WTC11 (cell line): ENCODE results near the gene GAR1.
A peak's percentile ranks its signal among the peaks of the same experiment; 100 is the strongest.

Experiments used
- ATF3 ChIP-seq: sonication (generic); formaldehyde crosslinking; conservative IDR thresholded peaks from 2 replicates; pipeline ENCODE4 v1.8.1; 2022; ENCODE audit warnings: mild to moderate bottlenecking, missing genetic modification reagents
- CDX4 ChIP-seq: fragments of 250-450 bp; sonication (Bioruptor Pico); IDR thresholded peaks from 2 replicates; pipeline ENCODE4 v1.9.0; 2021; ENCODE audit warnings: moderate library complexity, mild to moderate bottlenecking, inconsistent platforms, borderline replicate concordance
- CREB1 ChIP-seq: sonication (generic); formaldehyde crosslinking; IDR thresholded peaks from 2 replicates; pipeline ENCODE4 v1.8.0; 2023; ENCODE audit warnings: mild to moderate bottlenecking, missing genetic modification reagents
- CREM ChIP-seq: sonication (generic); formaldehyde crosslinking; IDR thresholded peaks from 2 replicates; pipeline ENCODE4 v1.8.1; 2022; ENCODE audit warnings: mild to moderate bottlenecking, missing genetic modification reagents, moderate library complexity
- E2F1 ChIP-seq: sonication (generic); formaldehyde crosslinking; IDR thresholded peaks from 2 replicates; pipeline ENCODE4 v1.8.0; 2022; ENCODE audit warnings: mild to moderate bottlenecking, missing genetic modification reagents
- FOXP4 ChIP-seq: sonication (generic); formaldehyde crosslinking; IDR thresholded peaks from 2 replicates; pipeline ENCODE4 v1.8.0; 2022; ENCODE audit warnings: mild to moderate bottlenecking, missing genetic modification reagents
- GRHL2 ChIP-seq: fragments of 250-450 bp; sonication (Bioruptor Pico); IDR thresholded peaks from 2 replicates; pipeline ENCODE4 v1.8.0; 2022; ENCODE audit warnings: mild to moderate bottlenecking, moderate library complexity; ENCODE audit not compliant: insufficient replicate concordance, severe bottlenecking
- KAT7 ChIP-seq: sonication (generic); formaldehyde crosslinking; IDR thresholded peaks from 2 replicates; pipeline ENCODE4 v1.8.1; 2023; ENCODE audit warnings: missing genetic modification reagents, mild to moderate bottlenecking, borderline replicate concordance
- TEAD4 ChIP-seq: sonication (generic); formaldehyde crosslinking; IDR thresholded peaks from 2 replicates; pipeline ENCODE4 v1.8.0; 2022; ENCODE audit warnings: mild to moderate bottlenecking, missing genetic modification reagents
- ZNF138 ChIP-seq: sonication (generic); formaldehyde crosslinking; conservative IDR thresholded peaks from 2 replicates; pipeline ENCODE4 v1.8.1; 2022; ENCODE audit warnings: mild to moderate bottlenecking, moderate library complexity, missing genetic modification reagents
- ZNF263 ChIP-seq: sonication (generic); formaldehyde crosslinking; IDR thresholded peaks from 2 replicates; pipeline ENCODE4 v1.8.1; 2022; ENCODE audit warnings: low read depth, mild to moderate bottlenecking, moderate library complexity, missing genetic modification reagents
- TF ChIP-seq, protein P1 (sequence below): fragments of 200-600 bp; IDR thresholded peaks from 2 replicates; pipeline ENCODE4 v1.8.0; 2022; ENCODE audit warnings: antibody characterized with exemption
- TF ChIP-seq, protein P2 (sequence below): sonication (generic); formaldehyde crosslinking; IDR thresholded peaks from 2 replicates; pipeline ENCODE4 v1.8.0; 2022; ENCODE audit warnings: mild to moderate bottlenecking, missing genetic modification reagents
- TF ChIP-seq, protein P3 (sequence below): sonication (generic); formaldehyde crosslinking; IDR thresholded peaks from 2 replicates; pipeline ENCODE4 v1.8.1; 2023; ENCODE audit warnings: mild to moderate bottlenecking, missing genetic modification reagents, moderate library complexity

- TF ChIP-seq CDX4 (CRISPR knock-in tag), result no peak
- TF ChIP-seq CREB1 (CRISPR knock-in tag), result no peak; the same call in 1 of the 2 replicates
- no peak for TF ChIP-seq ATF3 (CRISPR knock-in tag)
- TF ChIP-seq ZNF138 (CRISPR knock-in tag), result no peak
- TF ChIP-seq KAT7, result peak; percentile 39; the same call in 1 of the 2 replicates
- TF ChIP-seq CREM, result peak; percentile 98
- TF ChIP-seq E2F1, result no peak
- TF ChIP-seq, protein P1, sequence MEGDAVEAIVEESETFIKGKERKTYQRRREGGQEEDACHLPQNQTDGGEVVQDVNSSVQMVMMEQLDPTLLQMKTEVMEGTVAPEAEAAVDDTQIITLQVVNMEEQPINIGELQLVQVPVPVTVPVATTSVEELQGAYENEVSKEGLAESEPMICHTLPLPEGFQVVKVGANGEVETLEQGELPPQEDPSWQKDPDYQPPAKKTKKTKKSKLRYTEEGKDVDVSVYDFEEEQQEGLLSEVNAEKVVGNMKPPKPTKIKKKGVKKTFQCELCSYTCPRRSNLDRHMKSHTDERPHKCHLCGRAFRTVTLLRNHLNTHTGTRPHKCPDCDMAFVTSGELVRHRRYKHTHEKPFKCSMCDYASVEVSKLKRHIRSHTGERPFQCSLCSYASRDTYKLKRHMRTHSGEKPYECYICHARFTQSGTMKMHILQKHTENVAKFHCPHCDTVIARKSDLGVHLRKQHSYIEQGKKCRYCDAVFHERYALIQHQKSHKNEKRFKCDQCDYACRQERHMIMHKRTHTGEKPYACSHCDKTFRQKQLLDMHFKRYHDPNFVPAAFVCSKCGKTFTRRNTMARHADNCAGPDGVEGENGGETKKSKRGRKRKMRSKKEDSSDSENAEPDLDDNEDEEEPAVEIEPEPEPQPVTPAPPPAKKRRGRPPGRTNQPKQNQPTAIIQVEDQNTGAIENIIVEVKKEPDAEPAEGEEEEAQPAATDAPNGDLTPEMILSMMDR, result no peak
- TF ChIP-seq FOXP4 (CRISPR knock-in tag), result 0 out of 2 replicates have a peak, but pooled peaks have one; percentile 69
- no peak for TF ChIP-seq ZNF263 (CRISPR knock-in tag)
- TF ChIP-seq TEAD4 (CRISPR knock-in tag), result no peak
- no peak for TF ChIP-seq GRHL2 (CRISPR knock-in tag)
- TF ChIP-seq, protein P2, sequence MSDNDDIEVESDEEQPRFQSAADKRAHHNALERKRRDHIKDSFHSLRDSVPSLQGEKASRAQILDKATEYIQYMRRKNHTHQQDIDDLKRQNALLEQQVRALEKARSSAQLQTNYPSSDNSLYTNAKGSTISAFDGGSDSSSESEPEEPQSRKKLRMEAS (CRISPR knock-in tag), result peak; percentile 98
- TF ChIP-seq, protein P3, sequence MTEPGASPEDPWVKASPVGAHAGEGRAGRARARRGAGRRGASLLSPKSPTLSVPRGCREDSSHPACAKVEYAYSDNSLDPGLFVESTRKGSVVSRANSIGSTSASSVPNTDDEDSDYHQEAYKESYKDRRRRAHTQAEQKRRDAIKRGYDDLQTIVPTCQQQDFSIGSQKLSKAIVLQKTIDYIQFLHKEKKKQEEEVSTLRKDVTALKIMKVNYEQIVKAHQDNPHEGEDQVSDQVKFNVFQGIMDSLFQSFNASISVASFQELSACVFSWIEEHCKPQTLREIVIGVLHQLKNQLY (CRISPR knock-in tag), result no peak
Observed at GRCh38 chr4:109815151-109816081, at the start of gene GAR1.
